Measurements from ENCODE around the gene GRB7. TPM values are rescaled to one million over a fixed set of nuclear protein-coding genes. Genes with fewer than 3 reads are reported as not detected.

GRB7 gene
- total RNA-seq, 1 donor from 2014 or later, result not detected

- peaks cover 48% of the 10 kb centered on the region for H3K27me3 Mint-ChIP-seq (ENCODE audit: low read depth)
- no peak for TF ChIP-seq CTCF (conservative IDR thresholded peaks at IDR 0.05)
- no peak for DNase-seq (ENCODE audit: low read depth, low spot score)
- no peaks in the 10 kb centered on the region for H3K9me3 Mint-ChIP-seq
- peaks cover 8% of the 10 kb centered on the region for H3K4me1 Mint-ChIP-seq
- no peak overlapping the region for H3K27ac Mint-ChIP-seq (ENCODE audit: unreplicated experiment)
- H3K4me3 Mint-ChIP-seq, result no peak overlapping the region
- H3K36me3 Mint-ChIP-seq (ENCODE audit: low read depth), result no peaks in the 10 kb centered on the region
Observed at GRCh38 chr17:39787041-39787440, 49.3 kb downstream of the GRB7 start.

- peaks cover 46% of the 10 kb centered on the region for H3K27me3 Mint-ChIP-seq (ENCODE audit: low read depth)
- TF ChIP-seq CTCF (conservative IDR thresholded peaks at IDR 0.05), result no peak
- peaks cover 8% of the 10 kb centered on the region for H3K4me1 Mint-ChIP-seq
- no peak overlapping the region for H3K4me3 Mint-ChIP-seq
- H3K36me3 Mint-ChIP-seq (ENCODE audit: low read depth), result no peaks in the 10 kb centered on the region
- no peaks in the 10 kb centered on the region for H3K9me3 Mint-ChIP-seq
- no peak for DNase-seq (ENCODE audit: low read depth, low spot score)
- no peak overlapping the region for H3K27ac Mint-ChIP-seq (ENCODE audit: unreplicated experiment)
Observed at GRCh38 chr17:39787743-39788484, 50.2 kb downstream of the GRB7 start.

GRCh38 chr17:39791111-39791992 lies 53.6 kb downstream of the GRB7 start:
- Mint-ChIP-seq H3K4me1 (peaks cover 8% of the 10 kb centered on the region), H3K27ac (ENCODE audit: unreplicated experiment) (no peak overlapping the region), H3K27me3 (ENCODE audit: low read depth) (peaks cover 32% of the 10 kb centered on the region), H3K36me3 (ENCODE audit: low read depth) (no peaks in the 10 kb centered on the region), H3K9me3 (no peaks in the 10 kb centered on the region), H3K4me3 (no peak overlapping the region)
- TF ChIP-seq CTCF (conservative IDR thresholded peaks at IDR 0.05), result no peak
- DNase-seq (ENCODE audit: low read depth, low spot score), result no peak

GRCh38 chr17:39792526-39793221 lies 54.9 kb downstream of the GRB7 start:
- TF ChIP-seq CTCF (conservative IDR thresholded peaks at IDR 0.05), result no peak
- peaks cover 29% of the 10 kb centered on the region for H3K27me3 Mint-ChIP-seq (ENCODE audit: low read depth)

GRCh38 chr17:39793301-39793872 lies 55.6 kb downstream of the GRB7 start:
- no peaks in the 10 kb centered on the region for H3K36me3 Mint-ChIP-seq (ENCODE audit: low read depth)
- no peak overlapping the region for H3K27ac Mint-ChIP-seq (ENCODE audit: unreplicated experiment)
- H3K4me3 Mint-ChIP-seq, result no peak overlapping the region
- peaks cover 33% of the 10 kb centered on the region for H3K27me3 Mint-ChIP-seq (ENCODE audit: low read depth)
- DNase-seq (ENCODE audit: low read depth, low spot score), result no peak
- H3K4me1 Mint-ChIP-seq, result no peaks in the 10 kb centered on the region
- no peaks in the 10 kb centered on the region for H3K9me3 Mint-ChIP-seq
- no peak for TF ChIP-seq CTCF (conservative IDR thresholded peaks at IDR 0.05)

More at GRCh38 chr17:39792526-39793221, 54.9 kb downstream of the GRB7 start:
- no peaks in the 10 kb centered on the region for H3K9me3 Mint-ChIP-seq
- H3K4me3 Mint-ChIP-seq, result no peak overlapping the region
- no peak for DNase-seq (ENCODE audit: low read depth, low spot score)
- no peaks in the 10 kb centered on the region for H3K36me3 Mint-ChIP-seq (ENCODE audit: low read depth)
- no peak overlapping the region for H3K27ac Mint-ChIP-seq (ENCODE audit: unreplicated experiment)
- no peaks in the 10 kb centered on the region for H3K4me1 Mint-ChIP-seq
